A549 treated with AZD9567 at 1 μM for 4 hours (cell line): ENCODE results near the gene LCE6A. TPM values are rescaled to one million over a fixed set of nuclear protein-coding genes. Genes with fewer than 3 reads are reported as not detected.

ENCODE experiments used
- total RNA-seq: library from RNA; stranded (reverse); fragments of 200-300 nt; extraction: Qiagen RNA extraction; gene quantifications from 5 replicates; pipeline ENCODE4 v1.2.3, GENCODE V29; 2022; ENCODE audit not compliant: insufficient read depth

The LCE6A gene, protein sequence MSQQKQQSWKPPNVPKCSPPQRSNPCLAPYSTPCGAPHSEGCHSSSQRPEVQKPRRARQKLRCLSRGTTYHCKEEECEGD
- not detected in 5 replicates for total RNA-seq

DNA sequence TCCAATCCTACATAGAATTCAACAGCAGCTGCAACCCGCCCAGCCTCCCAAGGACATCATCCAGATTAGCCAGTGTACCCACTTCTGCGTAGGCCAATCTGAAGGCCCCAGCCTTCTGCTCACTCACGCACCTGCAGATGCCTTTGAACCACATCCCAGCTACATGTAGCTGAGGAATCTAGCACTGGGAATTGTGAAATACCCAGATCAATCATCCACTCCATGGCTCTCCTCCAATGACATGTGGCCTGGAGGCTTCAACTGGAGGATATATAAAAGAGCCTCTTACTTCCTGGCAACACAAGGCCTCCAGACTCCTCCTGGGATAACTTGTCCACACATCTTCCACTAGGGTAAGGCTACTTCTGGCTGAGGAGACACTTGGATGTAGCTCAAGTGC, at the start of gene LCE6A:
Gene LCE6A, plus strand, starts transcription at position 301 of the 400 bp plus-strand sequence. CDS start 665 bp downstream, outside the sequence.

DNA sequence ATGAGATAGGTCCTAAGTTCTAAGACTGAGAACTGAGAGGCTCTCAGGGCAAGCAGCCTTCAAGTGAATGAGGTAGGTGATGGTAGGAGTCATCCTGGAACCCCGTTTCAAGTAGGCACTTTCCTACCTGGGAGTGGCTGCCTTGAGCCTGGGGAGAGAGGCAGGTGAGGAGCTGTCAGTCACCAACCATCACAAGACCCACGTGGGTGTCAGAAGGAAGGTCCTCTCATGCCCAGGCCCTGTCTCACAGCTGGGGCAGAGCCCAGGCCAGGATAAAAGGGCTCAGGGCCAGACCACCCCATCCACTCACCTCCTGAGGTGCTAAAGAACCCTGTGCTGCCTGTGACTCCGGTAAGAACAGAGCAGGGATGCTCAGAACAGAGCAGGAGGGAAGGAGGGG, 46.2 kb upstream of the LCE6A start, which contains the start of gene LCE1D:
Gene LCE1D, plus strand, starts transcription at position 301 of the 400 bp plus-strand sequence. CDS start 1,074 bp downstream, outside the sequence.

DNA sequence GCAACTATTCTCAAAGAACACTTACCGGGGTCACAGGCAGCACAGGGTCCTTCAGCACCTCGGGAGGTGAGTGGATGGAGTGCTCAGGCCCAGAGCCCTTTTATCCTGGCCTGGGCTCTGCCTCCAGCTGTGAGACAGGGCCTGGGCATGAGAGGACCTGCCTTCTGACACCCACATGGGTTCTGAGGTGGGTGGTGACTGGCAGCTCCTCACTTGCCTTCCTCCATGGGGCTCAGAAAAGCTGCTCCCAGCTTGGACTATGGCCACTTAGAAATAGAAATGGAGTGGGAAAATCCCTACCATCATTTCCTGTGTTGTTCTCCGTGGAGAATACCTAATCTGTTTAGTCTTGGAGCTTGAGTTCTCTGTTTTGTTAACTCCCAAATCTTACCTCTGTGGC, 36.1 kb upstream of the LCE6A start, which contains the start of gene LCE1C:
Gene LCE1C, minus strand, starts transcription at position 76 of the 400 bp plus-strand sequence. CDS start 1,173 bp downstream, outside the sequence.

DNA sequence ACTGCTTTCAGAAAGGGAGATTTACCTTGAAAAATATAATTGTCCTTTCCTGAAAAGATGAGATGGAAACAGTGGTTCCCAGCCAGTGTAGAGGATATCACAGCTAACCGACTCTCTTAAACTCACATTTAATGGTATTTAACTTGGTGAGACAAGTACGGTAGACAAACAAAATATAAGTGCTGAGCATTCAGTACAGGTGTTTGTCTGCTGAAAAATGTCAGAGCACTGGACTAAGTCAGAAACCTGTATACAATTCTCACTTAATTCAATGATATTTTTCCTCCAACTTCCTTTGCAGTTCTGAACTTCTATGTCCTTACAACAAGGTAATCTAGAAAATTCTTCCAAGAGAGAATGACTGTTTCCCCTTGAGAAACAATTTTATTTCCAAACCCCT, 31.0 kb upstream of the LCE6A start, which contains the start of gene LCE1B:
Gene LCE1B, plus strand, starts transcription at position 301 of the 400 bp plus-strand sequence. CDS start 476 bp downstream, outside the sequence.

DNA sequence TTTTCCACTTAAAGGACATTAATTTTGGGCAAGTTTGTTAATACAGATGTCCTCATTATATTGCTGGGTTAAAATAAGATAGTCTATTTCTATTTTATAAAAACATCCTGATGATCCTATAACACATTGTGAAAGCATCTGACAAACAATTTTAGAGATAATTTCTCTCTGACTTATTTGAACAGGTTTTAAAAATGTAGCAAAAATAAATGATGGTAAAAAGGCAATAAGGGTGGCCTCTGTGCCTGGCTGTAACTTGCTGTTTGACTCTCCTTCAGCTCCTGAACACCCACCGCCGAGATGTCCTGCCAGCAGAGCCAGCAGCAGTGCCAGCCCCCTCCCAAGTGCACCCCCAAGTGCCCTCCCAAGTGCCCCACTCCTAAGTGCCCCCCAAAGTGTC, 15.5 kb upstream of the LCE6A start, which contains the start of gene LCE1A:
Gene LCE1A, plus strand, starts transcription at position 301 of the 400 bp plus-strand sequence. Its CDS starts 0 bp downstream, at position 301.

DNA sequence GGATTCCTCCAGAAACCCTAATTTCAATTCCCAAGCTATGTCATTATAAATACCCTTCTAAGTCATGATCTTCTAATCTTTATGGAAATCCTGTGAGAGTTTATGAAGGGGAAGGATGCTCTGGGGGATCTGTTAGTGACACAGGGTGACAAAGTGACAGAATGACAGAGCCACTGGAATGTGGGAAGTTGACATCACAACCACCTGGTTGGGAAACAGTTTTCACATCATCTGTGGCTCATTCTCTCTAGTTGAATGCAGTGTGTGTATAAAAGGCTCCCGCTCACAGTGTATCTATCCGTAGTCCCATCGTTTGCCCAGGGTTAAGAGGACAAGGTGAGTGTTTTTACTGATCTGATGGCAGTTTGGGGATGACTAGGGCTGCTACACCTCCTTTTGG, 17.0 kb downstream of the LCE6A start, which contains the start of gene LCE7A:
Gene LCE7A, plus strand, starts transcription at position 301 of the 400 bp plus-strand sequence. CDS start 702 bp downstream, outside the sequence.

DNA sequence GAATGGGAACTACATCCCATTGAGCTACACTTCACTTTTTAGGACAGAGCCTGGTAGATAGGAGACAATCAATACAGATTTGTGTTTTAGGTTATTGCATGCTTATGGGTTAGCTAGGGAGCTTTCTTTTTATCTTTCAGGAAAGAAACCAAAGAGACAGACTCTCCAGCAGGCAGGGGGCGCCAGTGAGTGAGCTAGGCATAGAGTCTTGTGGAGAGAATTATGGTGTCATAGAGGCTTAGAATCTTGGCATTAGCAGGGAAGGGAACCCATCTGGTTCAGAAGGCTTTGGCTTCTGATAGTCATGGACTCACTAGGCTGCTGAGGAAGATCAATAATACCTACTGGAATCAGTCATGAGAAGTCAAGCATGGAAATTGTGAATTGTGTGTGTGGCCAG, 35.4 kb downstream of the LCE6A start, which contains the start of gene SMCP:
Gene SMCP, plus strand, starts transcription at position 281 of the 400 bp plus-strand sequence. CDS start 6,101 bp downstream, outside the sequence.

Other genes with a start within 250 kb of the LCE6A start
- gene LCE3C, start 242.6 kb upstream of the LCE6A start, total RNA-seq: not detected in 5 replicates
- not detected in 5 replicates for gene LCE3B, start 229.0 kb upstream of the LCE6A start, total RNA-seq
- not detected in 5 replicates for gene LCE3A, start 219.8 kb upstream of the LCE6A start, total RNA-seq
- gene LCE2D, start 179.5 kb upstream of the LCE6A start, total RNA-seq: not detected in 5 replicates
- gene LCE2C, start 167.6 kb upstream of the LCE6A start, total RNA-seq: not detected in 5 replicates
- gene LCE2B, start 156.7 kb upstream of the LCE6A start, total RNA-seq: not detected in 5 replicates
- not detected in 5 replicates for gene LCE2A, start 144.5 kb upstream of the LCE6A start, total RNA-seq
- not detected in 5 replicates for gene LCE4A, start 134.7 kb upstream of the LCE6A start, total RNA-seq
- gene KPRP, start 84.8 kb upstream of the LCE6A start, total RNA-seq: not detected in 5 replicates
- gene LCE1F, start 67.7 kb upstream of the LCE6A start, total RNA-seq: not detected in 5 replicates
- gene LCE1E, start 56.6 kb upstream of the LCE6A start, total RNA-seq: 0.07 TPM in 1 of 5 replicates, not detected in the others
- not detected in 5 replicates for gene LCE1D, start 46.1 kb upstream of the LCE6A start, total RNA-seq
- gene LCE1C, start 36.2 kb upstream of the LCE6A start, total RNA-seq: not detected in 5 replicates
- 0.09 TPM in 1 of 5 replicates, not detected in the others for gene LCE1B, start 30.9 kb upstream of the LCE6A start, total RNA-seq
- gene LCE1A, start 15.4 kb upstream of the LCE6A start, total RNA-seq: not detected in 5 replicates
- gene LCE7A, start 17.1 kb downstream of the LCE6A start, total RNA-seq: not detected in 5 replicates
- gene SMCP, start 35.5 kb downstream of the LCE6A start, total RNA-seq: not detected in 5 replicates
- gene IVL, start 65.7 kb downstream of the LCE6A start, total RNA-seq: 0.05 to 0.09 TPM (median 0.08 TPM) in 4 of 5 replicates, not detected in the other
- not detected in 5 replicates for gene SPRR5, start 104.3 kb downstream of the LCE6A start, total RNA-seq
- gene SPRR4, start 127.8 kb downstream of the LCE6A start, total RNA-seq: not detected in 5 replicates
- gene SPRR1A, start 141.2 kb downstream of the LCE6A start, total RNA-seq: not detected in 5 replicates
- gene SPRR3, start 158.9 kb downstream of the LCE6A start, total RNA-seq: not detected in 5 replicates
- not detected in 5 replicates for gene SPRR1B, start 188.3 kb downstream of the LCE6A start, total RNA-seq
- gene SPRR2D, start 198.3 kb downstream of the LCE6A start, total RNA-seq: not detected in 5 replicates
- gene SPRR2A, start 214.7 kb downstream of the LCE6A start, total RNA-seq: not detected in 5 replicates
- gene SPRR2B, start 228.8 kb downstream of the LCE6A start, total RNA-seq: not detected in 5 replicates